ENCODE data around the gene CLBA1.

DNA sequence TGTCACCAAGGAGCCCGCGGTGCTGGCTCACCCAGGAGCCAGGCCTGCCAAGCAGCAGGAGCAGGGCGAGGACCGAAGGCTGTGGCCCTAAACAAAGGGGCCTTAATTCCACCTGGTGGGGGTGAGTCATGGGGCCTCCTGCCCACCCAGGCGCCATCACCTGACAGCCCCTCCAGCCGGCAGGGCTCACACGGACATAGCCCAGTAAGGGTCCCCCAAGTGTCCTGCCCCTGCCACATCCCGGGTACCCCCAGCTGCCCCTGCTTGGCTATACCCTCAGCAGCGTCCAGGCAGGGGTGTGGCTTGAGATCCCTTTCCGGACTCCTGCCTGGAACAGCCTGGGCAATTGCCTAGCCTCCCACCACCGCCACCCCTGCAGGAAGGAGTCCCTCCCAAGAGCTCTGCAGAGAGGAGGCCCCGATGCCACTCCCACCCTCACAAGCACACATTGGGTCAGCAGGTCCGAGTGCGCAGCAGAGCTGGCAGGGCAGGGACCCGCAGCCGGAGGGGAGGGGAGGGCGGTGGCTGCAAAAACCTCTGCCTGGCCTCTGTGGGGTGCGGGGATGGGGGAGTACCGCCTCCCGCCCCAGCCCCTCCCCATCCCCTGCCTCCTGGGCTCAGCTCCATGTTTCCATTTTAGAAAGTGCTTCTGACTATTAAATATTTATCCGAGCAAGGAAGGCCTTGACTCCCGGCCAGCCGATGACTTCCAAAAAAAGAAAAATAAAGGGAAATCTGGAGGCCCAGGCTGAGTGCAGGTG lies 12.0 kb upstream of the CLBA1 start:
- TF ChIP-seq, protein P1, sequence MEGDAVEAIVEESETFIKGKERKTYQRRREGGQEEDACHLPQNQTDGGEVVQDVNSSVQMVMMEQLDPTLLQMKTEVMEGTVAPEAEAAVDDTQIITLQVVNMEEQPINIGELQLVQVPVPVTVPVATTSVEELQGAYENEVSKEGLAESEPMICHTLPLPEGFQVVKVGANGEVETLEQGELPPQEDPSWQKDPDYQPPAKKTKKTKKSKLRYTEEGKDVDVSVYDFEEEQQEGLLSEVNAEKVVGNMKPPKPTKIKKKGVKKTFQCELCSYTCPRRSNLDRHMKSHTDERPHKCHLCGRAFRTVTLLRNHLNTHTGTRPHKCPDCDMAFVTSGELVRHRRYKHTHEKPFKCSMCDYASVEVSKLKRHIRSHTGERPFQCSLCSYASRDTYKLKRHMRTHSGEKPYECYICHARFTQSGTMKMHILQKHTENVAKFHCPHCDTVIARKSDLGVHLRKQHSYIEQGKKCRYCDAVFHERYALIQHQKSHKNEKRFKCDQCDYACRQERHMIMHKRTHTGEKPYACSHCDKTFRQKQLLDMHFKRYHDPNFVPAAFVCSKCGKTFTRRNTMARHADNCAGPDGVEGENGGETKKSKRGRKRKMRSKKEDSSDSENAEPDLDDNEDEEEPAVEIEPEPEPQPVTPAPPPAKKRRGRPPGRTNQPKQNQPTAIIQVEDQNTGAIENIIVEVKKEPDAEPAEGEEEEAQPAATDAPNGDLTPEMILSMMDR (IDR thresholded peaks at IDR 0.05), result no peak
- TF ChIP-seq POLR2A (IDR thresholded peaks at IDR 0.05), result no peak

Measured in lower leg skin (tissue), 3 donors.